Left colon (tissue), 2 donors: Measurements from ENCODE around the gene P4HA2. TPM values are rescaled to one million over a fixed set of nuclear protein-coding genes. Genes with fewer than 3 reads are reported as not detected.

Experiments
- ATAC-seq: fragments of 200-7000 bp; cut with Tn5 transposase; one replicate; pipeline ENCODE4 v1.9.1; 2020; ENCODE audit warnings: mild to moderate bottlenecking, moderate library complexity
- DNase-seq, 2 donors: peaks; one replicate each; pipeline ENCODE4 v3.0.0-alpha.2; 2020
- intact Hi-C, 2 donors: fragments of 100-400 bp; cut with DNase I in 1 of 2; cut with micrococcal nuclease in 1 of 2; formaldehyde crosslinking; loops; one replicate each; pipeline versions ENCODE4 v1.11.2 to v1.14.0; 2022; cut with DNase I, micrococcal nuclease
- total RNA-seq, 2 donors: library from RNA; stranded (reverse); fragmentation: NEBNext Ultra II Directional; extraction: Animal tissue kit (Norgen Biotek cat#: 25700); gene quantifications; one replicate each; pipeline ENCODE4 v1.2.1, GENCODE V29; 2021
- donor health status: DM: no; HTN: no; CAD: no.
- donor health status: DM: yes; HTN: yes; CAD: no.

The P4HA2 gene
- total RNA-seq, 2 donors from 2014 or later, result 56.7 to 69.4 TPM

DNA sequence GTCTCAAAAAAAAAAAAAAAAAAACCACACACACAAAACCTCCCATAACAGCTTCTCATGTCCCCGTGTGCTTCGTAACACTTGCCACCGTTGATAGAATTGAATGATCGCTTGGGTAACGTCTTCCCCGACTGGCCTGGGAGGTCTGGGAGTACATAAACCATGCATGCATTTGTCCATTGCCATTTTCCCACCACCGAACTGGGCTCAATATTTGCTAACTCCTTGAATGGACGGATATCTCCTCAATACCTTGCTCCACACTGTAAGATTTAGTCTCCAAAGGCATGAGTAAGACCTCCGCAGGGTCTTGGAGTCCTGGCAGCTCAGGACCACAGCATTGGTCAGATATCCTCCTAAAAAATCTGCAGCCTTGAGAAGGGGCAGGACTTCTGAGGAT lies 3.2 kb upstream of the P4HA2 start:
- DNase-seq, result no peak
- intact Hi-C loops, result no loop called here

DNA sequence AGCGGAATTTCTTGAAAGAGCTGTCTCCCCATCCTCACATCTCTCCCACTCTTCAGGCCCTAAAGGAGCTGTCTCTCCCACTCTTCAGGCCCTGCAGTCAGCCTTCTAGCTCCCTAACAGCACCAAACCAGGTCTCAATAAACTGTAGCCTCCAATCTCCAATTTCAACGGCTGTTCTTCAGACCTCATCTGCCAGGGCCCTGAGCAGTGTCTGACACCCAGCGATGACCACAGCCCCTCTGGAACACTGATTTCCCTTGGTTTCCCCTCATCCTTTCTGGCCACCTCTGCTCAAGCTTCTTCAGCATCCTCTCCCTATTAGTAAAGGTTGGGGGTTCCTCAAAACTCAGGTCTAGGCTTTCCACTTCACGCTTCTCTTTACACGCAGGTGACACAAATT lies 1.6 kb upstream of the P4HA2 start:
- ATAC-seq (no peak), DNase-seq (no peak)
- intact Hi-C loops, result no loop called here

More for the DNA sequence above, 3.2 kb upstream of the P4HA2 start:
- no peak for ATAC-seq

DNA sequence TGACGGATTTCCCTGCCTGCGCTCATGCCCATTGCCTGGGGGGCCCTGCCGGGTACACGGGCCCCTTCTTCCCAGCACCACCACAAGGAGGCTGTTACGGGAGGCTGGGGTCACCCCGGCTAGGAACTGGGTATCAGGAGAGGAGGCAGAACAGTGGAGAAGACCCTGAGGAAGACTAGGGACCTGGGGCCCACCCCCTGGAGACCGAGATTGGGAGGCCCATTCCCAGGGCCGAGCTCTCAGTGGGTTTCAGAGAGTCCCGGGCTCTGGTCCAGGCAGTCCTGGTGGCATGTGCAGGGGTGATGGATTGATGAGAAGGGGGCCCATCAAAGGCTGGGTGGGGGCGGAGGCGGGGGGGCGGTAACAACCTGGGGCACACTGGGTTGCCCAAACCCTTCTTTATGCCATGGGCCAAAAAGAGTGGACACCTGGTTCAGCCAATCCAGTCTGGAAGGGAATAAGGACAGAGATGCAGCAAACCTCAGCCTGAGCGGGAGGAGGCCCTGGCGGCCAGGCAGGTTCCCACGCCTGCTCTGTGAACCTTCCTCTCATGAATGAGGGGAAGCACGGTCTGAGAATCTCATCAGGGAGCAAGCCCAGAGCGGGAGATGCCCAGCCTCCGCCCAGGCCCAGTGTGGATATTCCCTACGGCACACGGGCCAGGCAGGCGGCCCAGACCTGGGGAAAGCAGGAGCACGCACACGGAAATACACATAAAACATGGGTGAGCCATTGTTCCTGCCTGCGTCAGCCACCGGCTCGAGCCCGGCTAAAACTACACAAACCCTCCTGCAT lies 785 bp upstream of the P4HA2 start:
- ATAC-seq (no peak), DNase-seq (no peak)
- intact Hi-C loops, result no loop called here

DNA sequence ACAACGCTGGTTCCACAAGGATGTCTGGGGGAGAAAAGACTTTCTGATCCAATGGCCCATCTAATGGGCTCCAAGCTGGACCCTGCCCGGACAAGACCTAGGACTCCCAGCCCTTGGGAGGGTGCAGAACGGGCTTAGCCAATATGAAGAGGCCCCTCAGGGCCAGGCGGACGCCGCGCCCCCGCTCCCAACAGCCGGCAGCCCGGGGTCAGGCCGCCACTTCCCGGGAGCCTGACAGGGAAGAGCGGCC lies 493 bp downstream of the P4HA2 start:
- ATAC-seq, result no peak
- DNase-seq, result no peak
- intact Hi-C loops, result no loop called here

DNA sequence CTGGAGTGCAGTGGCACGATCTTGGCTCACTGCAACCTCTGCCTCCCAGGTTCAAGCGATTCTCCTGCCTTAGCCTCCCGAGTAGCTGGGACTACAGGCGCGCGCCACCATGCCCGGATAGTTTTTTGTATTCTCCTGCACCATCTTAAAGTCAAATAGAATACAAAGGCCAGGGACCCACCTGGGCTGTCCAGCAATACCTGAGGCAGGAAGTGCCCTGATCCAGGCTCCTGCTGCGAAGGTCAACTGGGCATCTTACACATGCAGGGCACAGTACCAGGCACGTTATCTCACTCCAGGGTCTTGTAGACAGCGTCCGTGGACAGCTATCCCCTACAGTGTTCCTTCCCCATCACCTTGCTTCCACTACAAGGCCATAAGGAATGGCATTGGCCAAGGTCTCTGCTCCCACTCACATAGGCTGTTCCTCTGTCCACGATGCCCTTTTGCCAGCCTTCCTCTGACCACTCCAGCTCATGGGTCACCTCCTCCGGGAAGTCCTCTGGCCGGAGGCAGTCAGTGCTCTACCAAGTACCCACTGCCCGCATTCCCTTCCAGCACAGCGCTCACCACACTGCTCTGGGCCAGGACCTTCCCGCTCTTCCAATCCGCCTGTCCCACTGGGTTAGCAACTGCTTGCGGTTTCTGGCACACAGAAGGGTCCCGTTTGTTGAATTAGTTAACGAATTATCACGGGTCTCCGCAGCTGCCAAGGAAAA lies 978 bp downstream of the P4HA2 start:
- ATAC-seq (no peak), DNase-seq (peak; percentile 24 to 35)
- intact Hi-C loops, result no loop called here

DNA sequence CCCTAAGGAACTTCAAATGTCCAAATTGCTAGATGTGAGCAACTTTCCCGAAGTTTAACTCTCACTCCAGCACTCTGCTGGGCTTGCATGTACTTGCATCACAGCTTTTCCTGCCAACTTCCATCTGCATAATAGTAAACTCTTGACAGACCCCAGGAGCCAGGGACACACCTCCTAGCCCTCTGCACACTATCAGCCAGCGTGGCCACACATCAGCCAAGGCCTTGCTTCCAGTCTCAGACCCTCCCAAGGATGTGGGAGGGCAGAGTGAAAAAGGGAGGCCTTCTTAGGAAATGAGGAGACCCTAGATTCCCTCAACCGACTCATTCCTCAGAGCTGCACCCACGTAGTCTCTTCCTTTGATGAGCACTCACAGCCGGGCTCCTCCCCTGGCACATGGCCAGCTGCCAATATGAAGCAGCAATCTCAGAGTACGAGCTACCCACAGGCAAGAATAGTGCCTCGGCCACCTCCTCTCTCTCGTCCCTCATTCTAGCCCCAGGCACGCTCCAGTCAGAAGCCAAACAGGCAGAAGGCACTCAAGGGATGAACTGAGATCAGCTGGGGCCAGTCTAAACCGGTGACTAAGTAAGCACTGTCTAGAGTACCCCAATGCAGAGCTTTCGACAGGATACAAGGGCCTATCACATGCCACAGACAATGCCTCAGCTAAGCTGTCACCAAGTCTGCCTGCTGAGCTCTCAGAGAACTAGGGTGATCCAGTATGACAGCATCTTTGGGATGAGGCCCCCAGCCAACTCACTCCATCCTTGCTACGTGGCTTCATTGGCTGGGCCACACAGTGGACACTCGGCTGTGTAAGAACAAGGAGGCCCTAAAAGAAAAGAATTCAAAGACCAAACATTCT lies 2.3 kb downstream of the P4HA2 start:
- intact Hi-C loops, result no loop called here
- peak; percentile 74 to 86 for DNase-seq
- ATAC-seq, result peak; percentile 38

DNA sequence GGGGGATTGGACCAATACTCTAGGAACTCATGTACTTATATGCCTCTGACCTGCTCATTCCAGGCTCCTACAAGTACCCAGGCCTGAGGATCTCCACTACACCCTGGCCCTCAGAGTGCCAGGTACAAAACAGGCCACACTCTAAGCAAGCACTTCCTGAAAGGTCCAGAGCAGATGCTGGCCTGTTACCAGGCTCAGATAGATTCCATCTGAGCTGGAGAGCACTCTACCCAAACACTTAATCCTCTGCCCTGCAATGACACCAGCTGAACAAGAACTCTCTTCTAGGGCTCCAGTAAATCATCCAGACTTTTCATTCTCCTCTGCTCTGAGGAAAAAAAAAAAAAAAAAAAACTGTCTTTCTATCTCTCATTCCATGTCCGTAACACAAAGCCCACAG lies 2.9 kb downstream of the P4HA2 start:
- ATAC-seq, result no peak

DNA sequence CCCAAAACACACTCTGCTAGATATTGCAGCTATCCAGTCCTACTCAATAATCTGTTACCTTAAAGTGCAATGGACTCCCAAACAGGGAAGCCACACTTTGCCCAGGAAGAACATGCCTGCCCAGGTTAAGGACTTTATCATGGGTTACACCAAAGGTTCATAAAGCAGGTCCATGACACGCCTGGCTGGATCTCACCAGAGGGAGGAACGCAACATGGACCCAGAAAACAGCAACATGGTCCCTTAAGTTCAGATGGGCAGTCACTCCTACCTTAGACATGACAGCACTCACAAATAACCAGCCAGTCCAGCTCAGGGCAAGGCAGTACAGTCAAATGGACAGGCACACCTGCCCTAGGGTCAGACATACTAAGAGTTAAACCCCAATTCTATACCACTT lies 3.8 kb downstream of the P4HA2 start:
- DNase-seq (no peak), ATAC-seq (no peak)
- intact Hi-C loops, result no loop called here

More for the DNA sequence above, 2.9 kb downstream of the P4HA2 start:
- intact Hi-C loops, result no loop called here
- peak in 1 of 2 donors; percentile 37 for DNase-seq

DNA sequence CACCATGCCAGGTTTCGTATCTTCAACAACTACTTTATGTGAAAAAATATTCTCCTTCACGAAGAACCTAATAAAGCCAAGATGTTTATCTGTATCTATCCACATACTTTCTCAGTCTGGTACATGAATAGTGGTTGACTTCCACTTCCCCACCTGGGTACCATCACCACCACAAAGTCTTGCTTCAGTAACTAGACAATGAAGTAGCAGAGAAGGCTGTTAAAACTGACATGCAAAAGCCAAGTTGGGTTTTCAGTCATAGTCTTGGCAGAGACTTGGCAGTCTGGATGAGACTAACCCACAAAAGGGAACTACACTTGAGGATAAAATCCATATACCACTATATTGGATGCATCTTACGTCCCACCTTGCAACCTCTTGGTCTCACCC lies 5.0 kb downstream of the P4HA2 start:
- intact Hi-C loops, result no loop called here
- ATAC-seq (no peak), DNase-seq (no peak)

DNA sequence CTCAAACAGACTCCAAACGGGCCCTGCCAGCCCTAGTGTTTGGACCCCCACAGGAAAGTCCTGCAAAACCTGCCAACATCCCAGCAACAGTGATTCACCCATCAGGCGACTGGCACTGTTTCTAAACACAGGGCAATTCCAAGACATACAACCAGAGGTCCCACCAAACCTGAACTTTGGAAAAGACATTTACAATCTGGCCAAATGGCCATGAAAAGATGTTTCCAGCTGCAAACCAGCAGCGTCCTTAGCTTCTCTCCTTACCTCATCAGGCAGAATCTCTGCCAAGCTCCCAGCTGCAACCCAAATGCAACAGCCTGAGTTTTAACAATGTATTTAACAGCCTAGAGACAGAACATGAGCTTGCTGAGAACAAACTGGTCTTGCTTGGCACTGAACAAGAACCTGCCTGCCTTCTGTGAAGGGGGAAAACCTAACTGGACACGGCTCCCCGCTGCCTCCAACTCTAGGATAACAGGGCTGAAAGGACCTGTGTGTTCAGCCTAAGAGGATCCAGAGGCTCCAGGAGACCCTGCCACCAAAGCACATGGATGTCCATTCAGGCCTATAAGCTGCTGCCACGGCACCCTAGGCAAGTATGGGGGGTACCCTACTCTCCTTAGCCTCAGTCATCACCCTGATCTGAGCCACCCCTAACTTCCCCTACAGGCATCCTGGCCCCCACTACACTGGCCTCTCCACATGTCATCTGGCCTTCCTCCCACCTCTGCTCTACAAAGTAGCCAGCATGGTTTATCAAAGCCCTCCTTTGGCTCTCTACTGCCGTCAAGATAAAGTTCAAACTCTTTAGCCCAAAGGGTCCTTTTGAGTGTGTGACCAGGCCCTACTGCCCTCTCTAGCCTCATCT lies 5.6 kb downstream of the P4HA2 start:
- peak; percentile 26 to 64 for DNase-seq
- no peak for ATAC-seq
- intact Hi-C loops, result no loop called here

DNA sequence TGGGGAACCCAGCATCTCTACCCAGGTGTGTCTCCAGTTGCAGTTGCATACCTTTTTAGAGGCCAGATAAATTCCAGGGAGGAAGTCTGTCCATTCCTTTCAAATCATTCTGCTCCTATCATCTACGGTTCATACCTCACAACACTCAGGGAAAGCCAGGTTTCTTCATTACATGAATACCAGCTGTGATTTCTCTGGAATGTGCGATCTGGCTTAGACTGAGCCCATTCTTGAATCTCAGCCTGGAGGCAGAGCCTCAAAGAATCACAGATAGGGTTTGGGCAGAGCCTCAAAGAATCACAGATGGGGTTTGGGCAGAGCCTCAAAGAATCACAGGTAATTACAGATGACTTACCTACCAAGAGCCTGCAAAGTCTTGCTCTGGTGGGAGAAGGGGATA lies 7.2 kb downstream of the P4HA2 start:
- intact Hi-C loops, result no loop called here
- DNase-seq, result no peak
- no peak for ATAC-seq

DNA sequence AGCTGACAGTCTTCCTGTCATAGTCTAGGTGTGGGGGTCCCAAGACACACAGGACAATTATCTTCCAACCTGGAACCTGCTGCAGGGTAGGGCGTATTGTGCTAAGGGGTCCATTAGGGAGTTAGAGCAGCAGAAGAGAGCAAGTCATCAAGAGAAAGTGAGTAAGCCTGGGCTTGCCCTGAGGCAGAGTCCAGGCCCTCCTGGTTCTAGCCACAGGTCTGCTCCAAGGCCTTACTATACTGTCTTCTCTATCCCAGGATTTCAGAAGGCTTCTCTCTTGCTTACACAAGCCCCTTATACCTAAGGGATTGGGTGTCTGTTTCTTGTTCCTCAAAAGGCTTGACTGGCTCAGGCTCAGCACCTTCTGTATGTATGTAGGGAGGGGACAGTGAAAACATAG lies 7.7 kb downstream of the P4HA2 start:
- intact Hi-C loops, result no loop called here
- DNase-seq, result no peak
- ATAC-seq, result no peak

DNA sequence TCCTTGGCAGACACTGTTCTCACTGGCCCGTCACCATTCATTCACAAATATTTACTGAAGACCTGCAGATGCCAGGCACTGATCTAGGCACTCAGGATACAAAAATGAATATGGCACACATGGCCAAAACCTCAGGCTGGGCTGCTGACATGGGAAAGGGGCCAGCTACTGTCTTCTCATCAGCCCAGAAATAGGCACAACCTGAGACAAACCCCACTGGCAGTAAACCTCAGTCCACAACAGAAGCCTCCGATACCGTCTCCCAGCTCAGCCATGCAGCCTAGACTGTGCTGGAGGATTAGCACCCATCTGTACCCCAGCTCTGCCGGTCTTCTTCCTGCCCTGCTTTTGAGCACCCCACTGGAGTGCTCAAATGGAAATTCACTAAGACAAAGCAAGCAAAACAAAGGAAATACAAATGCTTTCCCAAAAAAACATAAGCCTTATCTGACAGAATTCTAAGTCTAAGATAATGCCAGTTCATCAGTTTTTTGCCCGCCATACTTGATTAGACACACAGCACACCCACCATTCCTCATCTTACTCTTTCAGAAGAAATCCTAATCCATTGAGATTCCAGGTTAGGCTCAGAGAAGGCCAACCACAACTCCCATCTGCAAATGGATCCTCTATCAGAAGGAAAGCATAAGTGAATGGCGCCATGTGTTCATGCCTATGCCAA lies 8.2 kb downstream of the P4HA2 start:
- DNase-seq, result no peak
- no peak for ATAC-seq
- intact Hi-C loops, result no loop called here

DNA sequence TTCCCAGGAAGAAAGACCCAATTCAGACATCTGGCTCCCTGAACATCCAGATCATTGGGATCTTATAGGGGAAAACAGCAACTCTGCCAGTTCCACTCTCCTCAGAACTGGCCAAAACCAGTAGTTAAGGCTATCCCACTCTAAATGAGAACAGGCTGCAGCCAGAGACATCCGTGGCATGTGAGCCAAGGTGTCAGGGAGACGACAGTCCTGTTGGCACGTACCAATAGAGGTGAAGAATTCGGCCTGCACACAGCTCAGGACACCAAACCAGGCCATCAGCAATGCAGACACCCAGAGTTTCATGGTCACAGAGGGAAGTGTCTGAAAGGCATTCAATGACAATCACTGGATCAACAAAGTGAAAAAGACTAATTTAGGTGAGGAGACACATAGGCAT lies 9.3 kb downstream of the P4HA2 start:
- DNase-seq (no peak), ATAC-seq (no peak)
- intact Hi-C loops, result no loop called here

DNA sequence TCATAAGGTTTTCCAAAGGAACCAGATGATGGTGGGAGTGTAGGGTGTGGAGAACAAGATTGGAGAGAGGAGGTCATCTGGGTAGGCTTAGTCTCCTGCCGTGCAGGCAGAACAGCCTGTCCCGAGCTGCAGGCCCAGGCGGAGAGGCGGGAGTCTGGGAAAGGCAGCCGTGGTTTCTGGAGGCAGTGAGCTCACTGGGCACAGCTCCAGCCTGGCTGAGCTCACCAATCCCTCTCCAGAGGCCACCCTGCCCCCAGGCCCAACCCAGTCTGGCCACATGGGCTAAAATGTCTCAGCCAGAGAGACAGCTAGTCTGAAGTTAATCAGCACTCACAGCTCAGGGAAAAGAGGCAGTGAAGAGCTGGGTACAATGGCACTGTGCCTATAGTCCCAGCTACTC lies 12.3 kb downstream of the P4HA2 start:
- peak; percentile 87 for ATAC-seq
- intact Hi-C loops, result no loop called here

DNA sequence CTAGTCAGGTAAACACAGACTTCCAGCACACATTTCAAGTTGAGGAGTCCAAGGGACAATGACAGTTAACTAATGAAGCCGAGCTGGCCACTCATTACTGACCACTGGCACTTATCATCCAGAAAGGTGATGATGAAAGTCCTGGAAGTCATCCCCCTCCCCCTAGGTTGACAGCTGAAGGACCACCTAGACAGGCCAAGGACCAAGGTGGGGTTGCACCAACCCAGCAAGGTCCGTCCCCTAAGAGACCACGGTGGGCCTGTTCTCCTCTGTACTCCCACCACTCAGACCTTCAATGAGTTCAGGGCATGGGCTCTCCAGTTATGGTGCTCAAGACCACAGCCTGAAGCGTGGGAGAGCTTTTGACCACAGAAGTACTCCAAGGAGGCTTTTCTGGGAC lies 13.2 kb downstream of the P4HA2 start:
- DNase-seq, result no peak
- intact Hi-C loops, result no loop called here
- ATAC-seq, result no peak

More for the DNA sequence above, 12.3 kb downstream of the P4HA2 start:
- peak; percentile 72 to 91 for DNase-seq

DNA sequence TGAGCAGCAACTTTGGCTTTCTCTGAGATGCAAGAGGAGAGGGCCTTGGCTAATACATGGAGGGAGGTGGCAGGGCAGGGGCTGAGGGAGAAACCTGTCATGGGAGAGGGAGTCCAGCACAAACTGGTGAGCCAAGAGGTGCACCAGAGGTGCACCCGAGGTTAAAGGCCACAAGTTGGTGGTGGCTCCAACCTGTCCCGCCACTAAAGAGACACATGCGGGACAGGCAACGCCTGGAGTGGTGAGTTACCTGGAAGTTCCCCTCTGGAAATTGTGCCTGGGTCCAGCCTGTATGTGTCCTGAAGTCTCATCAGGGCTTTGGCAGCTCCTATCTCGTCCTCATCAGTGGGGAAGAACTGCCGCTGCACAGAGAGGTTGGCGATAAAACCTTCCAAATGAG lies 14.0 kb downstream of the P4HA2 start:
- ATAC-seq, result no peak
- DNase-seq, result no peak
- intact Hi-C loops, result no loop called here

DNA sequence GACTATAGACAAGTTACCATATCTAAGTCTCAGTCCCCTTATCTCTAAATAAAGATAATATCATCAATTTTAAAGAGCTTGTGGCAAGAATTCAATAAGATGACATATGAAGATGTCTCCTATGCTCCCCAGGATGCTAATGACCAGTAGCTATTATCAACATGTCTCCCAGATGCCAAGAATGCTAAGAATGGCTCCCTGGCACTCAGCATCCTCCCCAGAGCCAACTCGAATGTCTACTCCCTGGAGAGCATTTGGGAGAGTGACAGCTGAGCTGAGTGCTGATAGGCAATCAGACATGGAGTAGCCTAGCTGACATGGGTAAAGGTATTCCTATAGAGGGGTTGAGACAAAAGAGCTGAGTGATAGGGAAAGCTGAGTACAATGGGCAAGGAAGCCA lies 15.9 kb downstream of the P4HA2 start:
- intact Hi-C loops, result no loop called here
- ATAC-seq, result no peak

More for the DNA sequence above, 15.9 kb downstream of the P4HA2 start:
- no peak for DNase-seq
